Natural killer cell (primary cell): ENCODE results near the gene DDX23. TPM values are rescaled to one million over a fixed set of nuclear protein-coding genes. Genes with fewer than 3 reads are reported as not detected.

Experiments used
- ATAC-seq, 3 donors: fragments of 150-1000 bp in 2 of 3; fragments of 200-7000 bp in 1 of 3; cut with Tn5 transposase; 1 replicate in 1 of 3; 2 replicates in 2 of 3; pipeline ENCODE4 v1.10.0; 2021; ENCODE audit warnings: mild to moderate bottlenecking in 2 of 3, moderate library complexity in 2 of 3
- DNase-seq, 2 donors: peaks; one replicate each; pipeline versions ENCODE4 v3.0.0 to v3.0.0-alpha.2; 2013 to 2021; ENCODE audit warnings: mixed read lengths in 1 of 2
- H3K27ac ChIP-seq: one replicate; pipeline ENCODE4 v1.5.1; 2013; ENCODE audit warnings: mild to moderate bottlenecking, low read length
- H3K27me3 ChIP-seq: one replicate; pipeline ENCODE4 v1.6.1; 2013; ENCODE audit warnings: low read length; ENCODE audit not compliant: control insufficient read depth, insufficient read depth
- H3K36me3 ChIP-seq: one replicate; pipeline ENCODE4 v1.6.1; 2013; ENCODE audit warnings: low read length; ENCODE audit not compliant: control insufficient read depth, insufficient read depth
- H3K4me1 ChIP-seq: one replicate; pipeline ENCODE4 v1.6.1; 2013; ENCODE audit warnings: low read length; ENCODE audit not compliant: control insufficient read depth, insufficient read depth
- H3K4me3 ChIP-seq: one replicate; pipeline ENCODE4 v1.5.1; 2013; ENCODE audit warnings: low read length
- H3K9me3 ChIP-seq: one replicate; pipeline ENCODE4 v1.6.1; 2013; ENCODE audit warnings: low read length; ENCODE audit not compliant: control insufficient read depth, insufficient read depth
- H3K27ac Mint-ChIP-seq, 2 donors: one replicate each; pipeline ENCODE4 v1.8.0; 2022; ENCODE audit warnings: mild to moderate bottlenecking in 2 of 2, mixed read lengths in 2 of 2, moderate library complexity in 1 of 2
- H3K27me3 Mint-ChIP-seq, 2 donors: one replicate each; pipeline ENCODE4 v1.8.0; 2022; ENCODE audit warnings: low read depth in 2 of 2, mixed read lengths in 2 of 2
- H3K36me3 Mint-ChIP-seq: one replicate; pipeline ENCODE4 v1.8.0; 2022; ENCODE audit warnings: mixed read lengths
- H3K4me1 Mint-ChIP-seq, 2 donors: one replicate each; pipeline ENCODE4 v1.8.0; 2022; ENCODE audit warnings: mixed read lengths in 2 of 2
- H3K4me3 Mint-ChIP-seq: one replicate; pipeline ENCODE4 v1.8.0; 2022; ENCODE audit warnings: mild to moderate bottlenecking, moderate library complexity, mixed read lengths
- H3K9me3 Mint-ChIP-seq, 2 donors: one replicate each; pipeline ENCODE4 v1.8.0; 2022; ENCODE audit warnings: mixed read lengths in 2 of 2
- WGBS: methylation state at CpG from one replicate; pipeline ENCODE4 v1.1.7; 2013; ENCODE audit warnings: missing lambda C conversion rate; ENCODE audit not compliant: insufficient coverage; 5-methylcytosine and 5-hydroxymethylcytosine counted together
- intact Hi-C: fragments of 100-400 bp; cut with micrococcal nuclease; formaldehyde crosslinking; loops from one replicate; pipeline ENCODE4 v1.14.2; 2022
- total RNA-seq, 4 donors: library from RNA; stranded (reverse); fragments of 120-200 nt in 1 of 4; gene quantifications; one replicate each; pipeline versions ENCODE4 v1.2.3 to v1.2.4, GENCODE V29; 2013 to 2022
- TF ChIP-seq, protein P1 (sequence below): fragments of 200-600 bp; IDR thresholded peaks from one replicate; pipeline ENCODE4 v1.8.0; 2022; ENCODE audit warnings: antibody characterized with exemption

The DDX23 gene
- total RNA-seq, 3 donors from 2014 or later (not counting 1 experiment from before 2014, with no cell fraction given): 96.0 to 123 (median 104) TPM

- Mint-ChIP-seq H3K4me3 (no peak overlapping the region), H3K36me3 (no peaks in the 10 kb centered on the region)
- intact Hi-C loops: no loop called here
Measured at GRCh38 chr12:48881686-48882314, 29.8 kb upstream of the DDX23 start.

DNA sequence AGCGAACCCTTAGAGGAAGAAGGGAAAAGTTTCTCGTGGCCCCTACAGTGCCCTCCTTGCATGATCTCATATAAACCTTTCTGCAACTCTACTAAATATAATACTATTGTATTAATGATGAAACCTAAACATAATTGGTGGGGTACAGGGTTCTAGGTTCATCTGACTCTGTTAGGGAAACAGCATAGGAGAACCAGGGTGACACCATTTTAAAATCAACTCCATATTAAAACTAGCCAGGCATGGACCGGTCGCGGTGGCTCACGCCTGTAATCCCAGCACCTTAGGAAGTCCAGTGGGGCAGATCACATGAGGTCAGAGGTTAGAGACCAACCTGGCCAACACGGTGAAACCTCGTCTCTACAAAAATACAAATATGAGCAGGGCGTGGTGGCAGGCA lies 28.7 kb upstream of the DDX23 start:
- Mint-ChIP-seq H3K4me3 (no peak overlapping the region), H3K9me3 (no peaks in the 10 kb centered on the region), H3K4me1 (peaks cover 4 to 8% of the 10 kb centered on the region in 2 donors), H3K27me3 (peaks cover 21 to 26% of the 10 kb centered on the region in 2 donors), H3K27ac (no peak overlapping the region), H3K36me3 (no peaks in the 10 kb centered on the region)
- ATAC-seq (no peak), DNase-seq (no peak)
- H3K9me3 ChIP-seq: no peaks in the 10 kb centered on the region
- 92% methylated on average over 7 of the region's 9 CpGs for WGBS
- TF ChIP-seq, protein P1, sequence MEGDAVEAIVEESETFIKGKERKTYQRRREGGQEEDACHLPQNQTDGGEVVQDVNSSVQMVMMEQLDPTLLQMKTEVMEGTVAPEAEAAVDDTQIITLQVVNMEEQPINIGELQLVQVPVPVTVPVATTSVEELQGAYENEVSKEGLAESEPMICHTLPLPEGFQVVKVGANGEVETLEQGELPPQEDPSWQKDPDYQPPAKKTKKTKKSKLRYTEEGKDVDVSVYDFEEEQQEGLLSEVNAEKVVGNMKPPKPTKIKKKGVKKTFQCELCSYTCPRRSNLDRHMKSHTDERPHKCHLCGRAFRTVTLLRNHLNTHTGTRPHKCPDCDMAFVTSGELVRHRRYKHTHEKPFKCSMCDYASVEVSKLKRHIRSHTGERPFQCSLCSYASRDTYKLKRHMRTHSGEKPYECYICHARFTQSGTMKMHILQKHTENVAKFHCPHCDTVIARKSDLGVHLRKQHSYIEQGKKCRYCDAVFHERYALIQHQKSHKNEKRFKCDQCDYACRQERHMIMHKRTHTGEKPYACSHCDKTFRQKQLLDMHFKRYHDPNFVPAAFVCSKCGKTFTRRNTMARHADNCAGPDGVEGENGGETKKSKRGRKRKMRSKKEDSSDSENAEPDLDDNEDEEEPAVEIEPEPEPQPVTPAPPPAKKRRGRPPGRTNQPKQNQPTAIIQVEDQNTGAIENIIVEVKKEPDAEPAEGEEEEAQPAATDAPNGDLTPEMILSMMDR: no peak
- no peak overlapping the region for H3K27ac ChIP-seq
- H3K4me3 ChIP-seq: no peak overlapping the region
- peaks cover 7% of the 10 kb centered on the region for H3K27me3 ChIP-seq
- H3K4me1 ChIP-seq: no peaks in the 10 kb centered on the region
- intact Hi-C loops: no loop called here
- no peaks in the 10 kb centered on the region for H3K36me3 ChIP-seq

More at GRCh38 chr12:48881686-48882314, 29.8 kb upstream of the DDX23 start:
- Mint-ChIP-seq H3K27me3 (peaks cover 21 to 26% of the 10 kb centered on the region in 2 donors), H3K4me1 (peaks cover 4 to 8% of the 10 kb centered on the region in 2 donors), H3K9me3 (no peaks in the 10 kb centered on the region), H3K27ac (no peak overlapping the region)
- DNase-seq (no peak), ATAC-seq (no peak)
- H3K4me3 ChIP-seq: no peak overlapping the region
- no peaks in the 10 kb centered on the region for H3K4me1 ChIP-seq
- WGBS: 64% methylated on average over 8 of the region's 9 CpGs
- no peaks in the 10 kb centered on the region for H3K9me3 ChIP-seq
- no peak overlapping the region for H3K27ac ChIP-seq
- peaks cover 7% of the 10 kb centered on the region for H3K27me3 ChIP-seq
- H3K36me3 ChIP-seq: no peaks in the 10 kb centered on the region
- TF ChIP-seq, protein P1: no peak

DNA sequence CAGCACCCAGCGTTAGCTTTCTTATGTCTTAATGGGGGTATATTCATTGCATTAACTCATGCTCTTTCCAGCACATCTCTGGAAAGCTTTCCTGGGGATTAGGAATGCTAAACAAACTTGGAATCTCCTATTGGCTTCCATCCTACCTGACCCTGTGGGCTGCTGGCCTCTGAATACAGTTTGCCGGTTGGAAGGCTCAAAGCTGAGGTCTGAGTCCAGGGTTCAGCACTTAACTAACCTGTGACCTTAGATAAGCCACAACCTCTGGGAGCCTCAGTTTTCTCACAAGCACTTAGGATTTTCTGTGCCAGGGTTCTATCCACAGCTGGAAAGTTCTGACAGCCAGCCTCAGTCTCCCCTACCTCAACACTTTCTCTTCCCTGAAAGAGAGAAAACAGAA lies 26.6 kb upstream of the DDX23 start:
- Mint-ChIP-seq H3K27ac (no peak overlapping the region), H3K36me3 (no peaks in the 10 kb centered on the region), H3K4me3 (no peak overlapping the region), H3K4me1 (peaks cover 4 to 8% of the 10 kb centered on the region in 2 donors), H3K27me3 (peaks cover 21 to 26% of the 10 kb centered on the region in 2 donors), H3K9me3 (no peaks in the 10 kb centered on the region)
- WGBS: 77% methylated on average over 2 of the region's 2 CpGs
- H3K36me3 ChIP-seq: no peaks in the 10 kb centered on the region
- DNase-seq (no peak), ATAC-seq (no peak)
- no peaks in the 10 kb centered on the region for H3K4me1 ChIP-seq
- no peak overlapping the region for H3K27ac ChIP-seq
- no peaks in the 10 kb centered on the region for H3K9me3 ChIP-seq
- TF ChIP-seq, protein P1: no peak
- intact Hi-C loops: no loop called here
- H3K4me3 ChIP-seq: no peak overlapping the region
- peaks cover 7% of the 10 kb centered on the region for H3K27me3 ChIP-seq
